CD14-positive monocyte (primary cell): ENCODE results near the gene CHADL. TPM values are rescaled to one million over a fixed set of nuclear protein-coding genes. Genes with fewer than 3 reads are reported as not detected.
A peak's percentile ranks its signal among the peaks of the same experiment; 100 is the strongest.

Experiments
- DNase-seq, 3 donors: peaks; one replicate each; pipeline ENCODE4 v3.0.0-alpha.2; 2011 to 2022
- H2AFZ ChIP-seq: 2 replicates; pipeline ENCODE4 v1.6.0; 2012; ENCODE audit warnings: mild to moderate bottlenecking, low read depth, low read length, inconsistent platforms; ENCODE audit not compliant: insufficient read depth, poor library complexity, severe bottlenecking
- H3K27ac ChIP-seq, 2 donors: 1 replicate in 1 of 2; 2 replicates in 1 of 2; pipeline ENCODE4 v1.5.1; 2012 to 2013; ENCODE audit warnings: low read length in 2 of 2, control low read depth in 1 of 2, inconsistent platforms in 1 of 2, low read depth in 1 of 2, mild to moderate bottlenecking in 1 of 2
- H3K27me3 ChIP-seq, 2 donors: one replicate each; pipeline versions ENCODE4 v1.6.0 to v1.6.1; 2011 to 2013; ENCODE audit warnings: low read length in 2 of 2; ENCODE audit not compliant: control insufficient read depth in 2 of 2, insufficient read depth in 2 of 2
- H3K36me3 ChIP-seq, 2 donors: replicated peaks in 1 of 2; 1 replicate in 1 of 2; 2 replicates in 1 of 2; pipeline versions ENCODE4 v1.5.1 to v1.6.1; 2012 to 2013; ENCODE audit warnings: low read length in 2 of 2, control low read depth in 1 of 2, inconsistent platforms in 1 of 2, mild to moderate bottlenecking in 1 of 2; ENCODE audit not compliant: insufficient read depth in 2 of 2, control insufficient read depth in 1 of 2
- H3K4me1 ChIP-seq, 2 donors: 1 replicate in 1 of 2; 2 replicates in 1 of 2; pipeline versions ENCODE4 v1.5.1 to v1.6.1; 2012 to 2013; ENCODE audit warnings: low read length in 2 of 2, control low read depth in 1 of 2, inconsistent platforms in 1 of 2, mild to moderate bottlenecking in 1 of 2, moderate library complexity in 1 of 2; ENCODE audit not compliant: insufficient read depth in 2 of 2, control insufficient read depth in 1 of 2
- H3K4me2 ChIP-seq: replicated peaks from 2 replicates; pipeline ENCODE3; 2012; ENCODE audit warnings: low read length, moderate library complexity, mild to moderate bottlenecking; ENCODE audit not compliant: poor library complexity, severe bottlenecking; ENCODE audit errors: extremely low read depth
- H3K4me3 ChIP-seq, 3 experiments: fragments of 200-600 bp in 1 of 3; sonication (generic) in 1 of 3; replicated peaks in 1 of 3; 1 replicate in 2 of 3; 2 replicates in 1 of 3; pipeline ENCODE4 v1.5.1; 2011 to 2013; ENCODE audit warnings: low read length in 3 of 3, mild to moderate bottlenecking in 3 of 3, control low read depth in 2 of 3, low read depth in 2 of 3, inconsistent platforms in 1 of 3, moderate library complexity in 1 of 3
- H3K79me2 ChIP-seq: 2 replicates; pipeline ENCODE4 v1.6.0; 2012; ENCODE audit warnings: mild to moderate bottlenecking, control low read depth, inconsistent platforms, low read length, moderate library complexity; ENCODE audit not compliant: insufficient read depth
- H3K9ac ChIP-seq: 2 replicates; pipeline ENCODE4 v1.6.0; 2017; ENCODE audit warnings: low read length, mild to moderate bottlenecking; ENCODE audit not compliant: insufficient read depth, poor library complexity, severe bottlenecking
- H3K9me3 ChIP-seq, 2 donors: replicated peaks in 1 of 2; 1 replicate in 1 of 2; 2 replicates in 1 of 2; pipeline versions ENCODE4 v1.5.1 to v1.6.1; 2012 to 2013; ENCODE audit warnings: low read length in 2 of 2, control low read depth in 1 of 2; ENCODE audit not compliant: control insufficient read depth in 1 of 2, insufficient read depth in 1 of 2
- H4K20me1 ChIP-seq: 2 replicates; pipeline ENCODE4 v1.6.0; 2012; ENCODE audit warnings: mild to moderate bottlenecking, low read length, control low read depth, moderate library complexity; ENCODE audit not compliant: insufficient read depth
- H3K27ac Mint-ChIP-seq, 7 donors: one replicate each; pipeline ENCODE4 v1.8.0; 2020; ENCODE audit warnings: mild to moderate bottlenecking in 7 of 7, mixed read lengths in 7 of 7, moderate library complexity in 6 of 7, inconsistent platforms in 2 of 7
- H3K27me3 Mint-ChIP-seq, 3 donors: one replicate each; pipeline ENCODE4 v1.8.0; 2021 to 2022; ENCODE audit warnings: low read depth in 3 of 3, mild to moderate bottlenecking in 3 of 3, mixed read lengths in 3 of 3, moderate library complexity in 3 of 3, inconsistent platforms in 1 of 3
- H3K36me3 Mint-ChIP-seq, 2 donors: one replicate each; pipeline ENCODE4 v1.8.0; 2020; ENCODE audit warnings: mixed read lengths in 2 of 2, inconsistent platforms in 1 of 2, mild to moderate bottlenecking in 1 of 2
- H3K4me1 Mint-ChIP-seq: one replicate; pipeline ENCODE4 v1.8.0; 2020; ENCODE audit warnings: mild to moderate bottlenecking, mixed read lengths
- H3K4me3 Mint-ChIP-seq, 2 donors: one replicate each; pipeline ENCODE4 v1.8.0; 2020; ENCODE audit warnings: mild to moderate bottlenecking in 2 of 2, mixed read lengths in 2 of 2, moderate library complexity in 1 of 2
- H3K9me3 Mint-ChIP-seq, 7 donors: one replicate each; pipeline ENCODE4 v1.8.0; 2020 to 2022; ENCODE audit warnings: mixed read lengths in 7 of 7, mild to moderate bottlenecking in 6 of 7, moderate library complexity in 6 of 7, inconsistent platforms in 2 of 7
- CTCF ChIP-seq: fragments of 200-600 bp; IDR thresholded peaks from one replicate; pipeline ENCODE4 v1.8.0; 2022; ENCODE audit warnings: antibody characterized with exemption, mild to moderate bottlenecking
- WGBS: methylation state at CpG from one replicate; pipeline ENCODE4 v1.1.5; 2013; ENCODE audit warnings: missing lambda C conversion rate; ENCODE audit not compliant: insufficient coverage; 5-methylcytosine and 5-hydroxymethylcytosine counted together
- intact Hi-C, 2 donors: fragments of 100-400 bp; cut with micrococcal nuclease; formaldehyde crosslinking; loops; one replicate each; pipeline versions ENCODE4 v1.15.0 to v1.15.1; 2023
- polyA plus RNA-seq, 3 donors: library from polyadenylated mRNA; depleted of rRNA in 1 of 3; unstranded in 2 of 3; stranded (reverse) in 1 of 3; fragments of 300-500 nt in 2 of 3; fragments of >200 nt in 1 of 3; fragmentation: Illumina TruSeq in 2 of 3; gene quantifications; 1 replicate in 2 of 3; 2 replicates in 1 of 3; pipeline ENCODE4 v1.2.3, GENCODE V29; 2012 to 2021

Gene CHADL
- polyA plus RNA-seq, 3 donors, result 0.11 to 0.35 (median 0.27) TPM

- Histone ChIP-seq H3K27me3 (no peaks in the 10 kb centered on the region), H3K4me1 (peaks cover 25 to 33% of the 10 kb centered on the region in 2 donors), H3K36me3 (peaks cover 21 to 32% of the 10 kb centered on the region in 2 donors), H3K9me3 (no peaks in the 10 kb centered on the region), H2AFZ (no peak overlapping the region), H3K4me2 (peak overlapping the region; percentile 100), H3K79me2 (peaks cover 63% of the 10 kb centered on the region), H3K9ac (no peak overlapping the region), H3K27ac (peak overlapping the region in 1 of 2 donors; percentile 97), H4K20me1 (peaks cover 10% of the 10 kb centered on the region), H3K4me3 (no peak overlapping the region)
- DNase-seq, result no peak
- peak overlapping the region in 4 of 7 donors; percentile 21 to 90 (median 76) for H3K27ac Mint-ChIP-seq
- H3K9me3 Mint-ChIP-seq, result no peaks in the 10 kb centered on the region
- 100% methylated on average over 3 of the region's 10 CpGs for WGBS
- no peak overlapping the region for H3K4me3 Mint-ChIP-seq
- intact Hi-C loops, result loop anchor here in 1 of 2 donors (10.0 kb wide), 2 partner anchors 80 to 1240 kb away; partner anchors contain the start of gene L3MBTL2
- peaks cover 32% of the 10 kb centered on the region for H3K4me1 Mint-ChIP-seq
- peaks cover 27 to 39% of the 10 kb centered on the region in 2 donors for H3K36me3 Mint-ChIP-seq
- peaks cover 0 to 2% (median 0%) of the 10 kb centered on the region in 3 donors for H3K27me3 Mint-ChIP-seq
- TF ChIP-seq CTCF, result no peak
Observed at GRCh38 chr22:41284465-41284864, 43.7 kb upstream of the CHADL start.

GRCh38 chr22:41280854-41281253, 40.1 kb upstream of the CHADL start:
- peak overlapping the region in 4 of 7 donors; percentile 29 to 55 (median 34) for H3K27ac Mint-ChIP-seq
- no peak overlapping the region for H3K4me3 ChIP-seq
- H3K9me3 Mint-ChIP-seq, result peaks cover 0 to 2% (median 0%) of the 10 kb centered on the region in 7 donors
- H3K4me1 ChIP-seq, result peaks cover 8 to 14% of the 10 kb centered on the region in 2 donors
- intact Hi-C loops, result loop anchor here in 1 of 2 donors (10.0 kb wide), 2 partner anchors 76 to 1236 kb away; partner anchors contain the start of gene L3MBTL2
- H3K4me2 ChIP-seq, result no peak overlapping the region
- peaks cover 38 to 66% of the 10 kb centered on the region in 2 donors for H3K36me3 ChIP-seq
- no peak overlapping the region for H3K9ac ChIP-seq
- peak overlapping the region in 1 of 2 donors; percentile 33 for H3K27ac ChIP-seq
- no peak for DNase-seq
- no peak for TF ChIP-seq CTCF
- peaks cover 10% of the 10 kb centered on the region for H4K20me1 ChIP-seq
- no peaks in the 10 kb centered on the region for H3K9me3 ChIP-seq
- no peaks in the 10 kb centered on the region for H3K27me3 ChIP-seq
- 100% methylated on average over 1 of the region's 2 CpGs for WGBS
- H3K4me1 Mint-ChIP-seq, result peaks cover 11% of the 10 kb centered on the region
- no peak overlapping the region for H2AFZ ChIP-seq
- no peak overlapping the region for H3K4me3 Mint-ChIP-seq
- H3K36me3 Mint-ChIP-seq, result peaks cover 45 to 75% of the 10 kb centered on the region in 2 donors
- H3K27me3 Mint-ChIP-seq, result peaks cover 0 to 2% (median 0%) of the 10 kb centered on the region in 3 donors
- H3K79me2 ChIP-seq, result peaks cover 84% of the 10 kb centered on the region
